Glomerular endothelial cell (primary cell): ENCODE results near the gene CGGBP1. TPM values are rescaled to one million over a fixed set of nuclear protein-coding genes. Genes with fewer than 3 reads are reported as not detected.
"Not testable (repeated sequence)": the region's sequence is repeated elsewhere in the genome, so short reads cannot be mapped to it uniquely, and the experiment has no call there.

Experiments used
- DNase-seq: peaks from one replicate; pipeline ENCODE4 v3.0.0-alpha.2; 2011; ENCODE audit warnings: low read depth, low spot score; ENCODE audit errors: extremely low read depth
- total RNA-seq: library from RNA; depleted of rRNA; stranded (reverse); fragments of >200 nt; gene quantifications from 2 replicates; pipeline ENCODE4 v1.2.3, GENCODE V29; 2015

The CGGBP1 gene
- total RNA-seq, 1 donor from 2014 or later, result 49.1 TPM

- DNase-seq, result no peak
These were observed 24.1 kb downstream of the CGGBP1 start for GRCh38 chr3:88034491-88035275.

- DNase-seq, result no peak
These were observed 25.0 kb downstream of the CGGBP1 start for GRCh38 chr3:88033808-88034207.

- no peak for DNase-seq
These were observed 25.7 kb downstream of the CGGBP1 start for GRCh38 chr3:88033079-88033478.

GRCh38 chr3:88032245-88032644 is 26.6 kb downstream of the CGGBP1 start:
- no peak for DNase-seq

- no peak for DNase-seq
These were observed 27.1 kb downstream of the CGGBP1 start for GRCh38 chr3:88031642-88032077.

- no peak for DNase-seq
These were observed 28.6 kb downstream of the CGGBP1 start for GRCh38 chr3:88030210-88030609.

- DNase-seq, result no peak
These were observed 29.9 kb downstream of the CGGBP1 start for GRCh38 chr3:88028876-88029275.

- no peak for DNase-seq
These were observed 33.7 kb downstream of the CGGBP1 start for GRCh38 chr3:88025001-88025552.

GRCh38 chr3:88019024-88019423 is 39.8 kb downstream of the CGGBP1 start:
- no peak for DNase-seq

GRCh38 chr3:88015656-88016055 is 43.1 kb downstream of the CGGBP1 start:
- DNase-seq, result not testable (repeated sequence)

- no peak for DNase-seq
These were observed 45.2 kb downstream of the CGGBP1 start for GRCh38 chr3:88013592-88013991.

GRCh38 chr3:88010810-88011209 is 48.0 kb downstream of the CGGBP1 start:
- no peak for DNase-seq

- DNase-seq, result no peak
These were observed 49.7 kb downstream of the CGGBP1 start for GRCh38 chr3:88009066-88009465.

GRCh38 chr3:88005066-88005465 is 53.7 kb downstream of the CGGBP1 start:
- peak; percentile 20 for DNase-seq

GRCh38 chr3:88003115-88003755 is 55.6 kb downstream of the CGGBP1 start:
- peak; percentile 47 for DNase-seq

- no peak for DNase-seq
These were observed 56.4 kb downstream of the CGGBP1 start for GRCh38 chr3:88002448-88002847.

Other genes with a start within 250 kb of the CGGBP1 start
- 12.7 and 15.1 TPM in 2 replicates for gene ZNF654, start 250 bp upstream of the CGGBP1 start, total RNA-seq
- 18.0 and 36.6 TPM in 2 replicates for gene C3orf38, start 91.0 kb upstream of the CGGBP1 start, total RNA-seq